Caki2 (cell line): Measurements from ENCODE around the gene VANGL2. TPM values are rescaled to one million over a fixed set of nuclear protein-coding genes. Genes with fewer than 3 reads are reported as not detected.

Experiments used
- DNase-seq: peaks from one replicate; pipeline ENCODE4 v3.0.0-alpha.2; 2015; ENCODE audit warnings: low read depth
- in situ Hi-C: cut with HindIII; loops from 2 replicates; pipeline ENCODE4 v1.10.0; 2016; ENCODE audit warnings: low sequenced_read_pairs, low pct_unique_long_range_greater_than_20kb, mixed read lengths
- total RNA-seq: library from RNA; depleted of rRNA; stranded (reverse); fragments of >200 nt; shearing (Covaris generic); gene quantifications from 2 replicates; pipeline ENCODE4 v1.2.3, GENCODE V29; 2014; ENCODE audit warnings: low replicate concordance

The VANGL2 gene
- total RNA-seq, 1 experiment from 2014 or later, result not detected

DNA sequence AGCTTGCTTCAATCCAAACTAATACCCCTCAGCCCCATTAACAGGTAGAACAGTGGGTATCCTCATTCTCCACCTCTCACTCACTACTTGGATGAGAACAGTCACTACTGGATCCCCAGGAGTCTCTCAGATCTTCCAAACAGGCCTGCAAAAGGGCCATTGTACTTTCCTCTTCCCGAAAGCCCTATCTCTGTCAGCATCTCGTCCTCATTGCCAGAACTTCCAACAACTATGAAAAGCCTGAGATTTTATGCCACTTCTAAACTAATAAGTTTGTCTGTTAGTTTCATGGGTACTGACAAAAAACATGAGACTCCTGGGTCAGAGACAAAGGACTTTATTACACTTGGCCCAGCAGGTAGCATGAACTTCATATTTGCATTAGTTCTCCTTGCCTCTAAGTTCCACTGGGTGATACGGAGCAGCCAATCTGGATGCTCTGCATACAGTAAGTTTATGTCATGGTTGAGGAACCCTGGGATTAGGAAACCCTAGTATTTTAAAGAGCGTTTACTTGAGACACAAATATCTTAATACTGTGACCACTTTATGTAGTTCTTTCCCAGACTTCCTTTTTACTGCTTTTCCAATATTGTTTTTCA lies 38.1 kb downstream of the VANGL2 start:
- no peak for DNase-seq
- in situ Hi-C loops, result no loop called here

- no peak for DNase-seq
- in situ Hi-C loops, result no loop called here
Observed at GRCh38 chr1:160438935-160439334, 38.6 kb downstream of the VANGL2 start.

GRCh38 chr1:160439718-160440117 lies 39.4 kb downstream of the VANGL2 start:
- no peak for DNase-seq
- in situ Hi-C loops, result no loop called here

GRCh38 chr1:160446945-160447600 lies 46.7 kb downstream of the VANGL2 start:
- in situ Hi-C loops, result no loop called here
- no peak for DNase-seq

GRCh38 chr1:160449494-160449893 lies 49.1 kb downstream of the VANGL2 start:
- DNase-seq, result no peak
- in situ Hi-C loops, result no loop called here

- no peak for DNase-seq
- in situ Hi-C loops, result no loop called here
Observed at GRCh38 chr1:160451119-160451858, 50.9 kb downstream of the VANGL2 start.

DNA sequence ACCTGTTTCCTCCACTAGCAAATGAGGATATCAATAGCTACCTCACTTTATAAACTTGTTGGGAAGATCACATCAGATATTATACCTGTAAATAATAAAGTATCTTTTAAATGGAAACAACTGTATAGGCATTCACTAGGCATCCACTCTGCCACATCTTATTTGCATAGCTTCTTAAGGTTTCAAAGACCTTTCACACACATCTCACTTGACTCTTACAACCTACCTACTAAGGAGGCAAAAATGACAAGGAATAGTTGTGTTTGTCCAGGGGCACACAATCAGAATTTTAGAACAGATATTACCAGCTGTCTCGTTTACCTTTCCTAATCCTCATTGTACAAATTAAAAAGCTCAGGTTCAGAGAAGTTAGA lies 51.5 kb downstream of the VANGL2 start:
- in situ Hi-C loops, result no loop called here

GRCh38 chr1:160453443-160453842 lies 53.1 kb downstream of the VANGL2 start:
- in situ Hi-C loops, result no loop called here
- no peak for DNase-seq

More for the DNA sequence above, 51.5 kb downstream of the VANGL2 start:
- DNase-seq, result no peak

DNA sequence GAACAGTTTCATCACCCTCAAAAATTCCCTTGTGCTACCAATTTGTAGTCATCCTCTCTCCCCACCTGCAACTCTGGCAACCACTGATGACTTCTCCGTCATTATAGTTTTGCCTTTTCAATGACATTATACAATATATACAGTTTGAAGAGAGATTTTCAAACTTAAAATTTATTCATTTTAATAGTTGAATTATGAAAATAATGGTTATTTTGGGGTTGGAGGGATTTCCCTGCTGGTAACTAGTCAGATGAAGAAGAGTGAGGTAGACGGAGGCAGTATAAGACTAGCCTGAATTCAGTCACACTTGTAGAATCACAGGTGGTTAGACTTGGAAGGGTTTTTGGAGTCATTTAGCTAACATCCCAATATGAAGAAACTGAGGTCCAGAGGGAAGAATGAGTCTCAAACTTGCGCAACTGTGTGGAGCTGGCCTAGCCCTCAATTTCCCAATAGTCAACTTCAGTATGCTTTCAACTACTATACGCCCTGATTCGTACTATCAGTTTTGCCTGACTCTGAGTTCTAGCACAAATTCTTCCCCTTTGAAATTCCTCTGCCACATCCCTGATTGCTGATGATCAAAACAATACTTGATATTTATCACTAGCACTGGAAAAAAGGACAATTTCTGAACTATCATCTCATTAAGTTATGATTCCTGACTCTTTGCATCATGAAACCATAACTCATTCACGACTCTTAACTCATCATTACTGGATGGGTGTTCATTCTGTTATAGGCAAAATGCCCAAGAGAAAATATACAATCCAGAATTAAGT lies 54.2 kb downstream of the VANGL2 start:
- DNase-seq, result no peak
- in situ Hi-C loops, result no loop called here

- DNase-seq, result no peak
- in situ Hi-C loops, result no loop called here
Observed at GRCh38 chr1:160455153-160455517, 54.8 kb downstream of the VANGL2 start.

GRCh38 chr1:160459056-160459455 lies 58.7 kb downstream of the VANGL2 start:
- in situ Hi-C loops, result no loop called here
- no peak for DNase-seq

DNA sequence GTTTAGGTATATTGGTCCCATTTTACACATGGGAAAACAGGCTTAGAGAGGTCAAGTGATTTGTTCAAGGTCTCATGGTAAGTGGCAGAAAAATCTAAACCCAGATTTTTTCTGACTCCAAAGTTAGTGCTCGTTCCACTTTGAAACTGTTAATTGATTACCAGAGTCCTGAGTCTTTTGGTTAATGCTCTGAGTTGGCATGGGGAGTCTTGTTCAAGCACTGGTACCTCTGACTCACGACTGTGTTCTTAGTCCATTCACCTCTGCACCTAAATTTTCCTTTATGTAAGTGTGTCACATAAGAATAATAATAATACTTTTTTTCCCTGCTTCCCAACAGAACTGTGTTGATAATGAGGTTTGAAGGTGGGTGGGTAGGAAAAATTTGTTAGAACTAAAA lies 59.3 kb downstream of the VANGL2 start:
- DNase-seq, result no peak
- in situ Hi-C loops, result no loop called here

GRCh38 chr1:160460214-160460642 lies 59.9 kb downstream of the VANGL2 start:
- in situ Hi-C loops, result no loop called here
- no peak for DNase-seq

- DNase-seq, result no peak
- in situ Hi-C loops, result no loop called here
Observed at GRCh38 chr1:160460683-160461287, 60.4 kb downstream of the VANGL2 start.

GRCh38 chr1:160465123-160465522 lies 64.8 kb downstream of the VANGL2 start:
- no peak for DNase-seq
- in situ Hi-C loops, result no loop called here

DNA sequence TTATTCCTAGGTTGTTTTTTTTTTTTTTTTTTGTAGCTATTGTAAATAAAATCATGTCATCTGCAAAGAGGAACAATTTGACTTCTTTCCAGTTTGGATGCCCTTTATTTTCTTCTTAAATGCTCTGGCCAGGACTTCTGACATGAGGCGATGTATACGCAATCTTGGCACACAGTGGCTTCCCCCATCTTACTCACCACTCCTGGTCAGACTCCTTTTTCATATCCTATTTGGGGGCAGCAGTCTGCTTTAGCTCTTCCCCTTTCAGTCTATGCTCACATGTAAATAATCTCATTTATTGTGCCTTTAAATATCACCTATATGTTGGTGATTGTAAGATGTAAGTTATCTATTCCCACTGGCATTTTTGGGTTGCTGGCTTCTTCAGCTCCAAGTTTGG lies 66.6 kb downstream of the VANGL2 start:
- in situ Hi-C loops, result no loop called here
- no peak for DNase-seq

DNA sequence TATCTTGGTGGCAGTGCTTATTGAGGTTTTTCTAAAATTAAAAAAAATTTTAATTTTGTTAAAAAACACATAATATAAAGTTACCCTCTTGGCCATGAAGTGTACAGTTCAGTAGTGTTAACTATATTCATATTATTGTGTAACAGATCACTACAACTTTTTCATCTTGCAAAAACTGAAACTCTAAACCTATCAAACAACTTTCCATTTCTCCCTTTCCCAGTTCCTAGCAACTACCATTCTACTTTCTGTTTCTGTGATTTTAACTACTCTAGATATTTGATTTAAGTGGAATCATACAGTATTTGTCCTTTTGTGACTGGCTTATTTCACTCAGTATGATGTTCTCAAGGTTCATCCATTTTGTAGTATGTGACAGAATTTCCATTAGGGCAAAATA lies 67.2 kb downstream of the VANGL2 start:
- in situ Hi-C loops, result no loop called here
- no peak for DNase-seq

- DNase-seq, result no peak
- in situ Hi-C loops, result no loop called here
Observed at GRCh38 chr1:160471253-160471652, 70.9 kb downstream of the VANGL2 start.

DNA sequence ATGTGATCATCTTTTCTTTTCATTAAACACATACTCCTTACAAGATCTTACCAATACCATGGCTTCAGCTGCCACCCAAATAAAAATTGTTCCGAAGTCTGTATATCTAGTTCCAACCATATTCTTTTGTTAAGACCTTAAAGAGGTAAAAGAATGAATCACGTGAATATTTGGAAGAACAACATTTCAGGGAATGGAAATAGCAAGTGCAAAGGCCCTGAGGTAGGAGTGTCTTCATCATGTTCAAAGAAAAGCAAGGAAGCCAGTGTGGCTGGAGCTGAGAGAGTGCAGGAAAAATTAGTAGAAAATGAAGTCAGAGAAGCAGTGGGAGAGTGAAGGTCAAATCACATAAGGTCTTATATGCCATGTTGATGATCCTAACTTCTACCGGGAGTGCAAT lies 71.7 kb downstream of the VANGL2 start:
- in situ Hi-C loops, result no loop called here

More for the DNA sequence above, 71.7 kb downstream of the VANGL2 start:
- no peak for DNase-seq
